Neural cell (in vitro differentiated cells): ENCODE results near the gene RASAL2.

Source experiments
- EZH2 ChIP-seq: fragments of 200-600, 300-800 bp; shearing (Covaris generic), sonication (generic); IDR thresholded peaks from 2 replicates; pipeline ENCODE4 v1.6.1; 2014; ENCODE audit warnings: antibody characterized with exemption, low read length, borderline replicate concordance, mild to moderate bottlenecking; ENCODE audit not compliant: insufficient read depth, poor library complexity, severe bottlenecking
- MXI1 ChIP-seq: fragments of 450-650 bp; conservative IDR thresholded peaks from 2 replicates; pipeline ENCODE4 v1.6.1; 2014; ENCODE audit warnings: antibody characterized with exemption, mild to moderate bottlenecking; ENCODE audit not compliant: poor library complexity, severe bottlenecking
- POLR2AphosphoS5 ChIP-seq: IDR thresholded peaks from 2 replicates; pipeline ENCODE4 v1.6.1; 2012
- RAD21 ChIP-seq: fragments of 450-650 bp; conservative IDR thresholded peaks from 2 replicates; pipeline ENCODE4 v1.6.1; 2014; ENCODE audit warnings: antibody characterized with exemption, mild to moderate bottlenecking, moderate library complexity
- TAF1 ChIP-seq: IDR thresholded peaks from 2 replicates; pipeline ENCODE4 v1.6.1; 2012; ENCODE audit warnings: low read depth
- TF ChIP-seq, protein P1 (sequence below): fragments of 450-650 bp; IDR thresholded peaks from 2 replicates; pipeline ENCODE4 v1.5.1; 2014; ENCODE audit warnings: antibody characterized with exemption, mild to moderate bottlenecking, moderate library complexity; ENCODE audit not compliant: poor library complexity, severe bottlenecking
- TF ChIP-seq, protein P2 (sequence below): IDR thresholded peaks from 2 replicates; pipeline ENCODE4 v1.6.1; 2012; ENCODE audit warnings: borderline replicate concordance

DNA sequence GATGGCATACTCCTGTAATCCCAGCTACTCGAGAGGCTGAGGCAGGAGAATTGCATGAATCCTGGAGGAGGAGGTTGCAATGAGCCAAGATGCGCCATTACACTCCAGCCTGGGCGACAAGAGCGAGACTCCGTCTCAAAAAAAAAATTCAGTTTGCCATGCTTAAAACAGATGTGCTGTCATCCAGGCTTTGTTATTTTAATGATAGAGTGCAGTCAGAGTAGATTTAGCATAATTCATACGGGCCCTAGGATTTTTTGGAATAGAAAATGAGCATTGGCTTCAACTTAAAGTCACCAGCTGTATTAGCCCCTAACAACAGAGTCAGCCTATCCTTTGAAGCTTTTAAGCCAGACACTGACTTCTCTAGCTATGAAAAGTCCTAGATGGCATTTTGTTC lies 124.6 kb downstream of the RASAL2 start:
- TF ChIP-seq, protein P1, sequence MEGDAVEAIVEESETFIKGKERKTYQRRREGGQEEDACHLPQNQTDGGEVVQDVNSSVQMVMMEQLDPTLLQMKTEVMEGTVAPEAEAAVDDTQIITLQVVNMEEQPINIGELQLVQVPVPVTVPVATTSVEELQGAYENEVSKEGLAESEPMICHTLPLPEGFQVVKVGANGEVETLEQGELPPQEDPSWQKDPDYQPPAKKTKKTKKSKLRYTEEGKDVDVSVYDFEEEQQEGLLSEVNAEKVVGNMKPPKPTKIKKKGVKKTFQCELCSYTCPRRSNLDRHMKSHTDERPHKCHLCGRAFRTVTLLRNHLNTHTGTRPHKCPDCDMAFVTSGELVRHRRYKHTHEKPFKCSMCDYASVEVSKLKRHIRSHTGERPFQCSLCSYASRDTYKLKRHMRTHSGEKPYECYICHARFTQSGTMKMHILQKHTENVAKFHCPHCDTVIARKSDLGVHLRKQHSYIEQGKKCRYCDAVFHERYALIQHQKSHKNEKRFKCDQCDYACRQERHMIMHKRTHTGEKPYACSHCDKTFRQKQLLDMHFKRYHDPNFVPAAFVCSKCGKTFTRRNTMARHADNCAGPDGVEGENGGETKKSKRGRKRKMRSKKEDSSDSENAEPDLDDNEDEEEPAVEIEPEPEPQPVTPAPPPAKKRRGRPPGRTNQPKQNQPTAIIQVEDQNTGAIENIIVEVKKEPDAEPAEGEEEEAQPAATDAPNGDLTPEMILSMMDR: no peak
- TF ChIP-seq POLR2AphosphoS5: no peak
- TF ChIP-seq EZH2: no peak
- TF ChIP-seq, protein P2, sequence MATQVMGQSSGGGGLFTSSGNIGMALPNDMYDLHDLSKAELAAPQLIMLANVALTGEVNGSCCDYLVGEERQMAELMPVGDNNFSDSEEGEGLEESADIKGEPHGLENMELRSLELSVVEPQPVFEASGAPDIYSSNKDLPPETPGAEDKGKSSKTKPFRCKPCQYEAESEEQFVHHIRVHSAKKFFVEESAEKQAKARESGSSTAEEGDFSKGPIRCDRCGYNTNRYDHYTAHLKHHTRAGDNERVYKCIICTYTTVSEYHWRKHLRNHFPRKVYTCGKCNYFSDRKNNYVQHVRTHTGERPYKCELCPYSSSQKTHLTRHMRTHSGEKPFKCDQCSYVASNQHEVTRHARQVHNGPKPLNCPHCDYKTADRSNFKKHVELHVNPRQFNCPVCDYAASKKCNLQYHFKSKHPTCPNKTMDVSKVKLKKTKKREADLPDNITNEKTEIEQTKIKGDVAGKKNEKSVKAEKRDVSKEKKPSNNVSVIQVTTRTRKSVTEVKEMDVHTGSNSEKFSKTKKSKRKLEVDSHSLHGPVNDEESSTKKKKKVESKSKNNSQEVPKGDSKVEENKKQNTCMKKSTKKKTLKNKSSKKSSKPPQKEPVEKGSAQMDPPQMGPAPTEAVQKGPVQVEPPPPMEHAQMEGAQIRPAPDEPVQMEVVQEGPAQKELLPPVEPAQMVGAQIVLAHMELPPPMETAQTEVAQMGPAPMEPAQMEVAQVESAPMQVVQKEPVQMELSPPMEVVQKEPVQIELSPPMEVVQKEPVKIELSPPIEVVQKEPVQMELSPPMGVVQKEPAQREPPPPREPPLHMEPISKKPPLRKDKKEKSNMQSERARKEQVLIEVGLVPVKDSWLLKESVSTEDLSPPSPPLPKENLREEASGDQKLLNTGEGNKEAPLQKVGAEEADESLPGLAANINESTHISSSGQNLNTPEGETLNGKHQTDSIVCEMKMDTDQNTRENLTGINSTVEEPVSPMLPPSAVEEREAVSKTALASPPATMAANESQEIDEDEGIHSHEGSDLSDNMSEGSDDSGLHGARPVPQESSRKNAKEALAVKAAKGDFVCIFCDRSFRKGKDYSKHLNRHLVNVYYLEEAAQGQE: no peak
- TF ChIP-seq RAD21: no peak
- TF ChIP-seq MXI1: no peak
- TF ChIP-seq TAF1: no peak
